DMS153 treated with DMSO at 0.1 percent for 48 hours (cell line): ENCODE measurements around the gene ARHGAP9.
"Not testable (repeated sequence)": the region's sequence is repeated elsewhere in the genome, so short reads cannot be mapped to it uniquely, and the experiment has no call there.

Source experiments
- DNase-seq: peaks from one replicate; lab custom pipeline; 2025; ENCODE audit not compliant: unreplicated experiment; lab: John Stamatoyannopoulos, UW

Gene ARHGAP9

DNA sequence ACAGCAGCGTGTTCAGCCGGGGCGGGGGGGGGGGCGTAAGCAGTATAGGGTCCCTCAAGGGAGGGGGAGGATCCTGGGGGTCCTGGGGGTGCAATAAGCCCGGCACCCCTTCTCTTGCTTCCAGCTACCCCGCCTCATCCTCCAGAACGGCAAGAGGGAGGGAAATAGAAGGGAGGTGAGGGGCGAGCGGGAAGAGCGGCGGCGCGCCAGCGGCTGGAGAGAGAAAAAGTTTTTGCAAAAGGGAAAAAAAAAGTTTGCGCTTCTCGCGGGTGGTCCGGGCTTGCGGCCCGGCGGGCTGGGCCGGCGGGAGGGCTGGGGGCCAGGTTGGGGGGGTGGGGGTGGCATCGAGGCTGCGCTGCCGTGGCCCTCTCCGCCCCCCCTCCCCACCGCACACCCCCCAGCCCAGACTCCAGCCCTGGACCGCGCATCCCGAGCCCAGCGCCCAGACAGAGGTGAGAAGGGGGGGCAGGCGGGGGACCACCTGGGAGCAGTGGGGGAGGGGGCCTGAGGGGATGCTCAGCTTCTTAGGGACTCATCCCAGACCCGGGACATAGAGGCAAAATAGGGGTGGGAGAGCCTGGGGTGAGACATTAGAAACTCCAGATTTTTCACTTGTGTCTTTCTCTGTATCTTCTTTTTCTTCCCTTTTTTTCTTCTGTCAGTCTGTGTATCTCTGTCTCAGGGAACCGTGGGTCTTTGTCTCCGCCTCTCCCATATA is 19.8 kb downstream of the ARHGAP9 start, which contains the start of gene GLI1:
Gene GLI1 (plus strand): TSS at position 36 of the 718 bp plus-strand sequence. CDS start 3,907 bp downstream, outside the sequence.
- DNase-seq: no peak

DNA sequence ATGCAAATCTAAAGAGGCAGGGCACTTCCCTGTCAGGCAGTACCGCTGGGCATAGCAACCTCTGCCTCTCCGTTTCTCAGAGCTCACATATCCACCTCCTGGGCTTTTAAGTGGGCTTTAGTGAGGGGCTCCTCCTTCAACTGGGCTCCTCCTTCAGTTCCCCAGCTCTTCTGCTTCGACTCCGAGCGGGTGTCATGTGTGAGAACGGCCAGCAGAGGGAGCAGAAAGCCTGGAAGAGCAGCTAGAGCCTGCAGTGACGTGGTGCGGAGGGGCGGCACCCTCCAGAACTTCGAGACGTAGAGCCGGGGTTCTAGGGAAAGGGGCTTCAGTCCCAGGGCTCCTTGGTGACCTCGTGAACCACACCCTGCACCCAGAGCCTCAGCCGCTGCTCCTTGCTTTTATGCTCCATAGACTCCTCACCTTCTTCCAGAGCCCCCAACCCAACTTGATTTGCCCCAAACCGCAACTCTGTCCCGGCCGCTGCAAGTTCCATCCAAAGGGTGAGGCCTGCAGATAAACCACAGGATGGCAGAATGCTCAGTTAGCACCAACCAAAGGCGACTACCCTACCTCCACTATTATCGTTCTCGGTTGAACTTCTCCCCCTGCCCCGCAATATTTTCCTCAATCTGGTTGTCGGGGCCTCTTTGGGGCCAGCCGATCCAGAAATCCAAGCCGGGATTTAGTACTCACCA is 20.5 kb downstream of the ARHGAP9 start:
- DNase-seq: peak; percentile 94

DNA sequence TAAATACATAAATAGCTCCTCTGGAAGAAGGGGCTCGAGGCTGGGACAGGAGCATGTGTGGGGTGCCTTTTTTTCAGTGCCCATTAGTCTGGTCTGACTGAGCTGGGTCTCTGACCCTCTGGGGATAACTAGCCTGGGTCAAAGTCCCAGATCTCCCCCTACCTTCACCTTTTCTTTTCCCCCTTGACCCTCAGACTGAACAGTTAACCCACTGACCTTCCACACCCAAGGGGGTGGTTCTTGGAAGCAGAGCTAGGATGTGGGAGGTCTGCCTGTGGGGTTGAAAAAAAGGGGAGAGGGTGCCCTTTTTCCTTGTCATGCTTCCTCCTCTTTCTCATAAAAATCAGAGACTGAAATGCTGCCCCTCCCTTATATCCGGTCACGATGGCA is 21.0 kb downstream of the ARHGAP9 start:
- DNase-seq: no peak

DNA sequence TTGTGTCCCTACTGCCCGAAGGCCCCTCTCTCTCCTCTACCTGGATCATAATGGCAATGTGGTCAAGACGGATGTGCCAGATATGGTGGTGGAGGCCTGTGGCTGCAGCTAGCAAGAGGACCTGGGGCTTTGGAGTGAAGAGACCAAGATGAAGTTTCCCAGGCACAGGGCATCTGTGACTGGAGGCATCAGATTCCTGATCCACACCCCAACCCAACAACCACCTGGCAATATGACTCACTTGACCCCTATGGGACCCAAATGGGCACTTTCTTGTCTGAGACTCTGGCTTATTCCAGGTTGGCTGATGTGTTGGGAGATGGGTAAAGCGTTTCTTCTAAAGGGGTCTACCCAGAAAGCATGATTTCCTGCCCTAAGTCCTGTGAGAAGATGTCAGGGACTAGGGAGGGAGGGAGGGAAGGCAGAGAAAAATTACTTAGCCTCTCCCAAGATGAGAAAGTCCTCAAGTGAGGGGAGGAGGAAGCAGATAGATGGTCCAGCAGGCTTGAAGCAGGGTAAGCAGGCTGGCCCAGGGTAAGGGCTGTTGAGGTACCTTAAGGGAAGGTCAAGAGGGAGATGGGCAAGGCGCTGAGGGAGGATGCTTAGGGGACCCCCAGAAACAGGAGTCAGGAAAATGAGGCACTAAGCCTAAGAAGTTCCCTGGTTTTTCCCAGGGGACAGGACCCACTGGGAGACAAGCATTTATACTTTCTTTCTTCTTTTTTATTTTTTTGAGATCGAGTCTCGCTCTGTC is 22.8 kb downstream of the ARHGAP9 start:
- DNase-seq: no peak

DNA sequence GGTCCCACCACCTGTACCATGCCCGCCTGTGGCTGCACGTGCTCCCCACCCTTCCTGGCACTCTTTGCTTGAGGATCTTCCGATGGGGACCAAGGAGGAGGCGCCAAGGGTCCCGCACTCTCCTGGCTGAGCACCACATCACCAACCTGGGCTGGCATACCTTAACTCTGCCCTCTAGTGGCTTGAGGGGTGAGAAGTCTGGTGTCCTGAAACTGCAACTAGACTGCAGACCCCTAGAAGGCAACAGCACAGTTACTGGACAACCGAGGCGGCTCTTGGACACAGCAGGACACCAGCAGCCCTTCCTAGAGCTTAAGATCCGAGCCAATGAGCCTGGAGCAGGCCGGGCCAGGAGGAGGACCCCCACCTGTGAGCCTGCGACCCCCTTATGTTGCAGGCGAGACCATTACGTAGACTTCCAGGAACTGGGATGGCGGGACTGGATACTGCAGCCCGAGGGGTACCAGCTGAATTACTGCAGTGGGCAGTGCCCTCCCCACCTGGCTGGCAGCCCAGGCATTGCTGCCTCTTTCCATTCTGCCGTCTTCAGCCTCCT is 23.4 kb downstream of the ARHGAP9 start:
- no peak for DNase-seq

DNA sequence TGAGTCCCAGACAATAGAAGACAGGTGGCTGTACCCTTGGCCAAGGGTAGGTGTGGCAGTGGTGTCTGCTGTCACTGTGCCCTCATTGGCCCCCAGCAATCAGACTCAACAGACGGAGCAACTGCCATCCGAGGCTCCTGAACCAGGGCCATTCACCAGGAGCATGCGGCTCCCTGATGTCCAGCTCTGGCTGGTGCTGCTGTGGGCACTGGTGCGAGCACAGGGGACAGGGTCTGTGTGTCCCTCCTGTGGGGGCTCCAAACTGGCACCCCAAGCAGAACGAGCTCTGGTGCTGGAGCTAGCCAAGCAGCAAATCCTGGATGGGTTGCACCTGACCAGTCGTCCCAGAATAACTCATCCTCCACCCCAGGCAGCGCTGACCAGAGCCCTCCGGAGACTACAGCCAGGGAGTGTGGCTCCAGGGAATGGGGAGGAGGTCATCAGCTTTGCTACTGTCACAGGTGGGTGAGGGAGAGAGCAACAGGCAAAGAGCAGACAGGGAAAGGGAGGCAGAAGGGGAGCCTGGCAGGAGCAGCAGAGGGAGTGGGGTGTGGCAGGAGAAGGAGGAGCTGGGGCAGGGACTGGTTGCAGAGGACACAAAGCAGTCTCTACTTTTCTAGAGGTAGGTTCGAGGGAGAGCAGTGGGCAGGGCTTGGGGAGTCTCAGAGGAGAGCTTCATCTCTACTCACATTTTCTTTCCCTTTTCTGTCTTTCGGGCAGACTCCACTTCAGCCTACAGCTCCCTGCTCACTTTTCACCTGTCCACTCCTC is 24.1 kb downstream of the ARHGAP9 start:
- DNase-seq: no peak

DNA sequence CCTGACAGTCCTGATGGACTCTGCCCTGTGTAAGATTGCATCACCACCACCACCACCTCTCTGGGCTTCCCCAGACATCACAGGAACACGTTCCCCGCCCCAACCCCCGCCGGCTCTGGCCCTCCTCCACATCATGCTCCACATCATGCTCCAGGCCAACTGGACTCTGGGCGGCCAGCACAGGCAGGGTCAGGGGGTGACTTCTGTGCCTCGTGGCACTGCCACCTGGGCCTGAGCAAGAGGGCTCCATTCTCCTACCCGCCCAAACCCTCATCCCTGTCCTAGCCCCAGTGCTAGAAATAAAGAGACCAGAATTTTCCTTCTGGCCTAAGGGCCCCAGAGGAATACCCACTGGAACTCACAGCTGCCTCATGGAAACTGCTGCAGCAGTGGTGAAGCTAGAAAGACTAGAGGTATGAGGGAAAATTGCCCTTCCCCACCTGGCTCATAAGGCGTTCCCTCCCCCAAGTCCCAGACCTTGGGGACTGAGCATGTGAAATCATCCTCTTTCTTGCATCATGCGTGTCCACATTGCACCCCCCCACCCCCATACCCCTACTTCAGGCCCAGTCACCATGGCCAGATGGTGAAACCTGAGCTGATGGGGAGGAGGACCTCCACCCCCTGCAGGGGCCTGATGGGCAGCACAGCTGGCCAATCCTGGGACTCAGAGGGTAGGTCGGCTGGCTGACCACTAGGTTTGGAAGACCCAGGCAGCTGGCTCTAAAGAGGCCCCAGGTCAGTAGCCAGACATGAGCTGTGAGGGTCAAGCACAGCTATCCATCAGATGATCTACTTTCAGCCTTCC is 24.9 kb downstream of the ARHGAP9 start, which contains the start of gene INHBE:
Gene INHBE (plus strand): TSS at position 742 of the 808 bp plus-strand sequence. CDS start 230 bp downstream, outside the sequence.
- no peak for DNase-seq

DNA sequence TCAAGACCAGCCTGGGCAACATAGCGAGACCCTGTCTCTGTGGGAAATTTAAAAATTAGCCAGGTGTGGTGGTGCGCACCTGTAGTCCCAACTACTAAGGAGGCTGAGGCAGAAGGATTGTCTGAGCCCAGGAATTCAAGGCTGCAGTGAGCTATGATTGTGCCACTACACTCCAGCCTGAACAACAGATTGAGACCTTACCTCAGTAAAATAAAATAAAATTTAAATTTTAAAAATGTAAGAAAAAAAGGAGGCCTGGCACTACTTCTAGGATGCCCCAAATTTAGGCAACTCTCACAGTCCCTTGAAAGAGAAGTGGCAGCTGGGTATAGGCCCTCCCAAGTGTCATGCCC is 25.5 kb downstream of the ARHGAP9 start:
- no peak for DNase-seq

DNA sequence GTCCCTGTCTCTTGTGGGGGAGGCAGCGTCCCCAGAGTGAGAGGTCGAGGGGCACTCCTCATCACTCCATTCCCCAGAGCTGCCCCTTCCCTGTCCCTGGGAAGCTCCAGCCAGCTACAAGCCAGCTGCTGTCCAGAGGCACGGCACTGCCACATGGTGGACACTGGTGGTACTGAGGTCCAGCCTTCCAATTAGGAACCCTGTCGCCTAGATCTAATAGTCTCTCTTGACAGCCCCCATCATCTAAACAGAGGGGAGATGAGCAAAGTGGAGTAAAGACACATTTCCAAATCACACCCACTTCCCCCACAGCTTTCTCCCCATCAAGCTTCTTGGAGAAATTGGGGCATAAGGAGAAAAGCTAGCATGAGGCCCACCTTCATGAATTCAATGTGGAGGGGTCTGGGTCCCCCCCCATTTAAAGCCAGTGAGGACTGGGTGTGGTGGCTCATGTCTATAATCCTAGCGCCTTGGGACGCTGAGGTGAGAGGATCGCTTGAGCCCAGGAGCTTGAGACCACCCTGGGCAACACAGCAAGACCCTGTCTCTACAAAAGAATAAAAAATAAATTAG is 26.6 kb downstream of the ARHGAP9 start:
- peak; percentile 25 for DNase-seq

DNA sequence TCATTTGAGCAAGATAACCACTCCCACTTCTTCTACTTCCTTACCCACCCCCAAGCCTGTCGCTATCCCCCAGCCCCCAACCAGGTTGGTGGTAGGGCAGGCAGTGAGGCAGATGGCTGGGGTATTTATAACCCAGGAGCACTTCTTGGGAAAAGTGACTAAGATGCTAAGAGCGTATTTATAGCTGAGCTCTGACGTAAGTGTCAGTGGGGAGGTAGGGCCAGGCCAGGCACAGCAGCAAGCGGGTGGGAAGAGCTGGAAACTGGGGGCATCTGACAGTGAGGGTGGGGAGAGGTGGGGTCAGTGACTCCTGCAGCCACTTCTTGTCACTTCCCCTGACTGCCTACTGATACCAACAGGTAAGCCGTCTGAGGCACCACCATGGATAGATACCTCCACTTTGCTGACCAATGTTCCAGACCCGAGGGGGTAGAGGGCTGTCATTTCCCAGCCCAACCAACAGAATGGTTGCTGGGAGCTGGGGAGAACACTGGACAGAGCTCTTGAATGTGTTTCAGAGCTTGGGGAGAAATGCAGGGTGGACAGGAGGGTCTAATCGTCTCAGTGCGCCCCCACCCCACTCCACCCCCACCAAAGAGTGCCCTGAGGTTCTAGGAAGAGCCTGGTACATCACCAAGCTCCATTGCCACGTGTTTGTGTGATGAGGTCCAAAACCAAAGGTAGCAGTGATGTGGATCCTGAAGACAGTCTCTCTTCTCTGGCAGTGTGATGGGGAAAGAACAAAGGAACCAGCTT is 27.3 kb downstream of the ARHGAP9 start:
- no peak for DNase-seq

DNA sequence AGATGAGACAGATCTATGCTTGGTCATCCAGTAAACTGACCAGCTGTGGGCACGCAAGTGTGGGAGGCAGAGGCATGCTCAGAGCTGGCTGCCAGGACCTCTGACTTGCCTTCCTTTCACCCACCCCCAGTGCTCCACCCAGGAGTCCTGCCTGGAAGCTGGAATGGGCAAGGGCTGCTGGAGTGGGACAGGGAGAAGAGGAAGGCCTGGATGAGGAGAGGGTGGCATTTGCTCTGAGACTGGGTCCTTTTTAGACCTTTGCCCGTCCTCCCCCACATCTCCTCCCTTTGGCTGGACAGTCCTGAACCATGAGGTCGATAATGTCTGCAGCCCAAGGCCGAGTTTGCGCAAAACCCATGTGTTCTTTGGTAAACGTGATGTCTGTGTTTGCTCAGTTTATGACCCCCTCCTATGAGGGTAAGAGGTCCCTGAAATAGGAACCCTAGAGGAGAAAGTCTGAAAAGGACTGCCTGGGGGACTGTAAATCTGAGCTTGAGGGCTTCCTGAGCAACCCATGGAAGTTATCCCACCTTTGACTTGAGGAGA is 28.4 kb downstream of the ARHGAP9 start:
- no peak for DNase-seq

DNA sequence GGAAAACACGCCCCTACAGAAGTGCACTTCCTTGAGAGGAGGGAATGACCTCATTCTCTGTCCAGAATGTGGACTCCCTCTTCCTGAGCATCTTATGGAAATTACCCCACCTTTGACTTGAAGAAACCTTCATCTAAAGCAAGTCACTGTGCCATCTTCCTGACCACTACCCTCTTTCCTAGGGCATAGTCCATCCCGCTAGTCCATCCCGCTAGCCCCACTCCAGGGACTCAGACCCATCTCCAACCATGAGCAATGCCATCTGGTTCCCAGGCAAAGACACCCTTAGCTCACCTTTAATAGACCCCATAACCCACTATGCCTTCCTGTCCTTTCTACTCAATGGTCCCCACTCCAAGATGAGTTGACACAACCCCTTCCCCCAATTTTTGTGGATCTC is 29.6 kb downstream of the ARHGAP9 start:
- DNase-seq: no peak

DNA sequence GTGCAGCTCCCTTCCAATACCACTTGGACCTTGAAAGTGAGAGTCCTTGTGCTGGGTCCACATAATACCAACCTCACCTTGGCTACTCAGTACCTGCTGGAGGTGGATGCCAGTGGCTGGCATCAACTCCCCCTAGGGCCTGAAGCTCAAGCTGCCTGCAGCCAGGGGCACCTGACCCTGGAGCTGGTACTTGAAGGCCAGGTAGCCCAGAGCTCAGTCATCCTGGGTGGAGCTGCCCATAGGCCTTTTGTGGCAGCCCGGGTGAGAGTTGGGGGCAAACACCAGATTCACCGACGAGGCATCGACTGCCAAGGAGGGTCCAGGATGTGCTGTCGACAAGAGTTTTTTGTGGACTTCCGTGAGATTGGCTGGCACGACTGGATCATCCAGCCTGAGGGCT is 30.3 kb downstream of the ARHGAP9 start:
- no peak for DNase-seq

DNA sequence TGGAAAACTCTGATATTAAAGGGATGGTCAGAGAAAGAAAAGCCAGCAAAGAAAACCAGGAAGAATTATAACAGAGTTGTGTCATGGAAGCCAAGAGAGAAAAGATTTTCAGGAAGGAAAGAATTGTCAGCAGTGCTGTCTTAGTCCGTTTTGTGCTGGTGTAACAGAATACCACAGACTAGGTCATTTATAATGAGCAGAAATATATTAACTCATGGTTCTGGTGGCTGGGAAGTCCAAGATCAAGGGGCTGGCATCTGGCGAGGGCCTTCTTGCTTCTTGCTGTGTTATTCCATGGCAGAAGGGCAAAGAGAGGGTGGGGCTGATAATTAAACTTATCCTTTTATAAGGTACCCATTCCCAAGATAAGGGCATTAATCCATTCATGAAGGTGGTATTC is 31.0 kb downstream of the ARHGAP9 start:
- no peak for DNase-seq

DNA sequence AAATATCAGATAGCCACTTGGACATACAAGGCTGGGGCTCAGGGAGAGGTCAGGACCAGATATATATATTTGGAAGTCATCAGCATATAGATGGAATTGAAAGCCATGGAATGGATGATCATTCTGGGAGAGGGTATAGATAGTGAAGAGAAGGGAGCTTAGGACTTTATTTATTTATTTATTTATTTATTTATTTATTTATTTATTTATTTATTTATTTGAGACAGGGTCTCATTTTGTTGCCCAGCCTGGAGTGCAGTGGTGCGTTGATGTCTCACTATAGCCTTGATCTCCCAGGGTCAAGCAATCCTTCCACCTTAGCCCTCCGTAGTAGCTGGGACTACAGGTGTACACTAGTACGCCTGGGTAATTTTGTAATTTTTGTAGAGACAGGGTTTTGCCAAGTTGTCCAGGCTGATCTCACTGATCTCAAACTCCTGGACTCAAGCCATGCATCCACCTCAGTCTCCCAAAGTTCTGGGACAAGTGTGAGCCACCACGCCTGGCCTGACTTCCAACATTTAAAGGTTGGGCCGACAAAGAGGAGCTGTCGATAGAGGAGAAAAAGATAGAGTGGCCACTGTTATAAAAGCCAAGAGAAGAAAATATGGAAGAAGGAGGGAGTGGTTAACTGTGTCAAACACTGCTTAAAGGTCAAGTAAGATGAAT is 33.2 kb downstream of the ARHGAP9 start:
- DNase-seq: no peak

DNA sequence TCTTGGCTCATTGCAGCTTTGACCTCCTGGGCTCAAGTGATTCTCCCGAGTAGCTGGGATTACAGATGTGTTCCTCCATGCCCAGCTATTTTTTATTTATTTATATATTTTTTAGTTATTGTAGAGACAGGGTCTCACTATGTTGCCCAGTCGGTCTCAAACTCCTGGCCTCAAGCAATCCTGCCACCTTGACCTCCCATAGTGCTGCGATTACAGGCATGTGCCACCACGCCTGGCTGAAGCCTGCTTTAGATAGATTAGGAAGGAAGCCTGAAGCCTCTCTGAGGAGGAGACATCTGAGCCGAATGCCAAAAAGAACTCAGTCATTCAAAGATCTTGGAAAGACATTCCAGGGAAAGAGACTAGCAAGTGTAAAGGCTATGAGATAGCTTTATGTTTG is 34.9 kb downstream of the ARHGAP9 start:
- no peak for DNase-seq

DNA sequence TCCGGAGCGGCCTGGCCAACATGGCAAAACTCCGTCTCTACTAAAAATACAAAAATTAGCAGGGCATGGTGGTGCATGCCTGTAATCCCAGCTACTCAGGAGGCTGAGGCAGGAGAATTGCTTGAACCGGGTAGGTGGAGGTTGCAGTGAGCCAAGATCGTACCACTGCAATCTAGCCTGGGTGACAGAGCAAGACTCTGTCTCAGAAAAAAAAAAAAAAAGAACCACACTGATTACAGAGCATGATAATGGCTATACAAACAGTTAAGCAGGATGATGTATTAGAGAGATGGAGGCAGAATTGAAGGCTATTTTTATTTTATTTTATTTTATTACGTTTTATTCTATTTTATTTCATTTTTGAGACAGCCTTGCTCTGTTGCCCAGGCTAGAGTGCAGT is 35.3 kb downstream of the ARHGAP9 start:
- not testable (repeated sequence) for DNase-seq

DNA sequence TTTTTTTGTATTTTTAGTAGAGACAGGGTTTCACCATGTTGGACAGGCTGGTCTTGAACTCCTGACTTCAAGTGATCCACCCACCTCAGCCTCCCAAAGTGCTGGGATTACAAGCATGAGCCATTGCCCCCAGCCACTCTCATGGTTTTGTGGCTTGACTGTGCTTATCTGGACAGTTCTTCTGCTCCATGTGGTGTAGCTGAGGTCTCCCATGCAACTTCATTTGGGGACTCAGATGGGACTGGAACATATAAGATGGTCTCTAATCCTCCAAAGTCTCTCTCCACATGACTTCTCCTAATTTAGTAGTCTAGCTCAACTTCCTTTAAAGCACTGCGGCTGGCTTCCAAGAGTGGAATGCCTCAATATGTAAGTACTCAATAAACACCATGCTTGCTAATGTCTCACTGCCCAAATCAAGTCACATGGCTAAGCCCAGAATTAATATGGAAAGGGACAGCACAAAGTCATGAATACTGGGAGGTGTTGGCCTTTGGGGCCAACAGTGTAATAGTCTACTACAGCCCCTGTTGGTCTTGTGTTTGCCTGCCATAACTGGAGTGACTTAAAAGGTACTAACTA is 37.7 kb downstream of the ARHGAP9 start:
- DNase-seq: no peak
